ENCODE measurements around the gene SCAF1. TPM values are rescaled to one million over a fixed set of nuclear protein-coding genes. Genes with fewer than 3 reads are reported as not detected.

SCAF1 gene
- total and polyA plus RNA-seq, 2 of the 13 experiments (the other 11 are each of a cell fraction or from before 2014, with no cell fraction given), result 3.3 to 6.1 TPM

DNA sequence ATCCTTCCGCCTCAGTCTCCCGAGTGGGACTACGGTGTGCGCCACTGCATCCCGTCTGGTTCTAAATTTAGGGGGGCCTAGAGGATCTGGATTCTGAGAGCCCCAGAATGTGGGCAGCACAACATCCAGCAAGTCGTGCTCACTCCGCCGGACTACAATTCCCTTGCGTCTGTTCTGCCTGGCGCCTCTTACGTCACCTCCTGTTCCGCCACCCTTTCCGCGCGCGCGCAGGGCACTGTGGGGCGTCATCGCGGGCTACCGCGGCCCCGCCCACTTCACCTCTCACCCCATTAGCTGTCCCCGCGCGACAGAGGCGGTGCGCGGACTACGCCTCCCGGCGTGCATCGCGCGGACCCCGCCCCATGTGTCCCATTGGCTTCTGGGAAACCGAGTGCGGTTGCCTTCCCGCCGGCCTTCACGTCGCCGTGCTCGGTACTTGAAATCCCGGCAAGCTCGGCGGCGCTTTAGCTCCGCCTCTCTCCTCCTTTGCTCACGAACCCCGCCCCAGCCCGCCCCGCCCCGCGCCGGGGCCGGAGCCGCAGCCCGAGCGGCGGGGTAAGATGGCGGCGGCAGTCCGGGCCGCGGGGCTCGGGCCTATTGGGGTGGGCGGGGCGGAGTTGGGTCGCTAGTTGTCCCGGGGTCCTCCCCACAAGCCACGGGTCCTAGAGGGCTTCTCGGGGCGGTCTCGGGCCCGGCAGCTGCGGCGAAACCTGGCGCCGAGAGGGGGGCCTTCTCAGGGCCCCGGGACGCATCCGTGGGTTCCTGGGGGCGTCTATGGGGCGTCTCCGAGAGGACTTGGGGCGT lies at the start of gene SCAF1 (continued):
- TF ChIP-seq ZNF891 (CRISPR knock-in tag; IDR thresholded peaks at IDR 0.05), result no peak
- peak; percentile 94 for TF ChIP-seq AKAP8 (CRISPR knock-in tag; IDR thresholded peaks at IDR 0.05)
- TF ChIP-seq ZNF614 (CRISPR knock-in tag; IDR thresholded peaks at IDR 0.05; ENCODE audit: borderline replicate concordance), result peak; percentile 84; the same call in 1 of the 2 replicates
- peak; percentile 63; the same call in 1 of the 2 replicates for TF ChIP-seq PHF20 (CRISPR knock-in tag; IDR thresholded peaks at IDR 0.05)
- TF ChIP-seq, protein P1, sequence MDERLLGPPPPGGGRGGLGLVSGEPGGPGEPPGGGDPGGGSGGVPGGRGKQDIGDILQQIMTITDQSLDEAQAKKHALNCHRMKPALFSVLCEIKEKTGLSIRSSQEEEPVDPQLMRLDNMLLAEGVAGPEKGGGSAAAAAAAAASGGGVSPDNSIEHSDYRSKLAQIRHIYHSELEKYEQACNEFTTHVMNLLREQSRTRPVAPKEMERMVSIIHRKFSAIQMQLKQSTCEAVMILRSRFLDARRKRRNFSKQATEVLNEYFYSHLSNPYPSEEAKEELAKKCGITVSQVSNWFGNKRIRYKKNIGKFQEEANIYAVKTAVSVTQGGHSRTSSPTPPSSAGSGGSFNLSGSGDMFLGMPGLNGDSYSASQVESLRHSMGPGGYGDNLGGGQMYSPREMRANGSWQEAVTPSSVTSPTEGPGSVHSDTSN (CRISPR knock-in tag; IDR thresholded peaks at IDR 0.05), result no peak
- TF ChIP-seq HNRNPH1 (optimal IDR thresholded peaks at IDR 0.05; ENCODE audit: low read depth, low read length), result no peak
- no peak for TF ChIP-seq ZSCAN29 (CRISPR knock-in tag; conservative IDR thresholded peaks at IDR 0.05)
- peak; percentile 78 for TF ChIP-seq PHF8 (CRISPR knock-in tag; IDR thresholded peaks at IDR 0.05)
- TF ChIP-seq, protein P2, sequence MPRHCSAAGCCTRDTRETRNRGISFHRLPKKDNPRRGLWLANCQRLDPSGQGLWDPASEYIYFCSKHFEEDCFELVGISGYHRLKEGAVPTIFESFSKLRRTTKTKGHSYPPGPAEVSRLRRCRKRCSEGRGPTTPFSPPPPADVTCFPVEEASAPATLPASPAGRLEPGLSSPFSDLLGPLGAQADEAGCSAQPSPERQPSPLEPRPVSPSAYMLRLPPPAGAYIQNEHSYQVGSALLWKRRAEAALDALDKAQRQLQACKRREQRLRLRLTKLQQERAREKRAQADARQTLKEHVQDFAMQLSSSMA (CRISPR knock-in tag; IDR thresholded peaks at IDR 0.05), result peak; percentile 54; the same call in 1 of the 2 replicates
- no peak for TF ChIP-seq ZBTB37 (CRISPR knock-in tag; IDR thresholded peaks at IDR 0.05)
- TF ChIP-seq BRCA1 (CRISPR knock-in tag; IDR thresholded peaks at IDR 0.05), result no peak
- no peak for TF ChIP-seq PHB2 (IDR thresholded peaks at IDR 0.05; ENCODE audit: partially characterized antibody)
- TF ChIP-seq TEAD3 (CRISPR knock-in tag; optimal IDR thresholded peaks at IDR 0.05; ENCODE audit: borderline replicate concordance), result peak; percentile 73
- peak; percentile 28; the same call in 1 of the 2 replicates for TF ChIP-seq THRA (CRISPR knock-in tag; IDR thresholded peaks at IDR 0.05; ENCODE audit: borderline replicate concordance)
- peak; percentile 80 for TF ChIP-seq KDM2A (CRISPR knock-in tag; IDR thresholded peaks at IDR 0.05; ENCODE audit: borderline replicate concordance, low read depth)
- TF ChIP-seq RXRB (CRISPR knock-in tag; IDR thresholded peaks at IDR 0.05; ENCODE audit: borderline replicate concordance), result peak; percentile 99
- 0 out of 2 replicates have a peak, but pooled peaks have one; percentile 24 for TF ChIP-seq ZNF691 (CRISPR knock-in tag; IDR thresholded peaks at IDR 0.05; ENCODE audit: borderline replicate concordance, low read depth)
- TF ChIP-seq MTF2 (CRISPR knock-in tag; IDR thresholded peaks at IDR 0.05; ENCODE audit: borderline replicate concordance), result no peak
- peak in 1 of 2 experiments; percentile 67; a peak in 1 of 4 replicates for TF ChIP-seq EP300 (IDR thresholded peaks at IDR 0.05; ENCODE audit: low read depth in 2 of 2, low read length in 2 of 2)
- no peak; the same call in 1 of the 2 replicates for TF ChIP-seq EP300 (CRISPR knock-in tag; IDR thresholded peaks at IDR 0.05; ENCODE audit: borderline replicate concordance)
- TF ChIP-seq ATAD3A (CRISPR knock-in tag; IDR thresholded peaks at IDR 0.05), result no peak

Measured in HepG2 (cell line).